Activated effector memory CD4-positive, alpha-beta T cell treated with Interleukin-2 at 50 U/mL for 16 hours (primary cell): ENCODE measurements around the gene ARAP1.
A peak's percentile ranks its signal among the peaks of the same experiment; 100 is the strongest.
"Not testable (repeated sequence)": the region's sequence is repeated elsewhere in the genome, so short reads cannot be mapped to it uniquely, and the experiment has no call there.

Source experiments
- DNase-seq: peaks from one replicate; pipeline ENCODE4 v3.0.0-alpha.2; 2020

ARAP1 gene

DNA sequence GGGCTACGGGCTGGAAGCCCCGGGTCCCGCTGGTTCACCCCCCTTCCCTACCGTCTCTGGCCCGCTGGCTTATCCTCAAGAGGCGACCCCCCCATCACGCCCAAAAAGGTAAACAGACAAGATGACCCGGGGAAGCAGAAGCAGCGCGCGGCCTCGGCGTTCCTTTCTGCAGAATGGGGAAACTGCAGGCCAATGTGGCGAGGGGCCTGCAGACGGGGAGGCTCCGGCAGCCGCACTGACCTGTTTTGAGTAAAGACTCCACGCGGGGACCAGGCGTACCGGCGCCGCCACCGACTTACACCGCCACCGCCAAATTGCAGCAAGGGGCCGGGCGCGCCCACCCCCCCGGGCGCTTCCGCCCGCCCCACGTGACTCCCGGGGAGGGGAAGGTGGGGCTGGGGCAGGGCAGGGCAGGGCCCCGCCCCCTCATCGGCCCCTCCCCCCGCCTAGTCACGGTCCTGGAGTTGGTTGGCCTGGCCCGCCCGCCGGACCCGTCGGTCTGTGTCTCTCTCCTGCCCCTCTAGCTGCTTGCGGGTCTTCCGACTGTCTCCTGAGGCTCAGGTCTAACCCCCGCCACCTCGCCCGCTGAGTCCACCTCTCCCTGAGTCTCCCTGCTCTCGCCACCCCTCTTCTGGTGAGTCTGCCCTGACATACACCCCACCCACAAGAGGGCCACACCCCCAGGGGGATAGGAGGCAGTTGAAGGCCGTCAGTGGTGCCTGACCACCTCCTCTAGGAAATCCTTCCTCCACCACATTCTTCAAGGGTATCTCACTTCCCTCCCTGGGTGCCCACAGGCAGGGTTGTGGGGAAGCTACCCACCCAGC, at the start of gene ARAP1:
ARAP1 (minus strand) TSS at position 321 of the 827 bp plus-strand sequence. CDS start 25,280 bp downstream, outside the sequence.
- peak; percentile 77 for DNase-seq

- no peak for DNase-seq
Observed at GRCh38 chr11:72799441-72799840, 47.2 kb upstream of the ARAP1 start.

- no peak for DNase-seq
Observed at GRCh38 chr11:72798361-72798760, 46.2 kb upstream of the ARAP1 start.

- DNase-seq = peak; percentile 91
Observed at GRCh38 chr11:72793425-72794367, 41.5 kb upstream of the ARAP1 start, which contains the start of gene STARD10. STARD10 (minus strand) TSS chr11:72794047; CDS start chr11:72781181, 12,866 bp downstream.

DNA sequence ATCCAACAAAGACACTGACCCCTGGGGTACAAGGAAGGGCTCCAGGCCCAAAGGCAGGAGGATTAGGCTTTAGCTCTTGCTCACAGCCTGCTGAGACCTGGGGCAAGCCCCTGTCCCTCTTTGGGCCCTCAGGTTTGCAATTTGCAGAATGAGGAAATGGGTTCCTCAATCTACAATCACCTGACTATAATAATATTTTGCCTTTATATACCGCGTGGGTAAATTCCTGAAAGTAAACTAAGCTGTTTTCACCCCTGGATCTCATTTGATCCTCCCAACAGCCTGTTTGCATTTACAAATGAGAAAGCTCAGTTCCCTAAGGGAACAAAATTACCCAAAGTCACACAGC, 40.8 kb upstream of the ARAP1 start:
- DNase-seq = no peak

DNA sequence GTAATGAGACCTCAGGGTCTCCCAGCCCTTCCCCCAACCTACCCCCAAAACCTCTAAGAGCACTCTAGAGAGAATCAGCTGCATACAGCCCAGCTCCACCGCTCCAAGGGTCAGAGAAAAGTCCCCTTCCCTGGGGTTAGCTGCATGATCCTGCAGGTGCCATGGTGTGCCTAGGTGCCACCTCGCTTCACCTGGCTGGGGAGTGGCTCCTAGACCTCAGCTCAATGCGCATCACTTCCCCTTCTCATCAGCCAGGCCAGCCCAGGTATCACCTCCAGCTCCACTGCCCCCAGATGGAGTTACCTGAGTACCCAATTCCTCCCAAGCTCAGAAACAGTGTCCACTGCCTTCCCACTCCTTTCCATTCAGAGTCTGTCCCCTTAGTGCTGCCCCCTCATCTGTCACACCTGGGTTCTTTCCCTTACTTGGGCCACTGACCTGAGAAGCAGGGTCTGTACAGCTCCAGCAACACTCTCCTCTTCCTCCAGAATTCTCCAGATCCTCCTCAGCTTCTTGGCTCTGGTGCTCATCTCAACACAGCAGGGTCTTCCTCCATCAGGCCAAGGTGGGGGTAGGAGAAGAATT, 40.3 kb upstream of the ARAP1 start:
- no peak for DNase-seq

- DNase-seq = not testable (repeated sequence)
Observed at GRCh38 chr11:72791228-72791627, 39.0 kb upstream of the ARAP1 start.

- no peak for DNase-seq
Observed at GRCh38 chr11:72789493-72790131, 37.4 kb upstream of the ARAP1 start.

DNA sequence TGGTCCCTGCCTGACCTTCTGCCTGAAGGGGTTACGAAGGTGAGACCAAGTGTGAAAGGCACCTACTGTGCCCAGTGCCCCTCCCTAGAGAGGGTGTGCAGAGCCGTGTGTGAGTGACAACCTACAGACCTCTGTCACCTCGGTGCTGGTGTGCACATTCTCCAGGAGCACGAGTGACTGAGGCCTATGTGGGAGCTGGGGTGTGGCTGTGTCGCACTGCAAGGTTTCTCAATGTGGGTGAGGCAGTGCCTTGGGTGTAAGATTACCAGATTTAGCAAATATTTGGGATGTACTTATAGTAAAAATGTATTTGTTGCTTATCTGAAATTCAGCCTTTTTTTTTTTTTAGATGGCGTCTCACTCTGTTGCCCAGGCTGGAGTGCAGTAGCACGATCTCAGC, 36.0 kb upstream of the ARAP1 start:
- no peak for DNase-seq

DNA sequence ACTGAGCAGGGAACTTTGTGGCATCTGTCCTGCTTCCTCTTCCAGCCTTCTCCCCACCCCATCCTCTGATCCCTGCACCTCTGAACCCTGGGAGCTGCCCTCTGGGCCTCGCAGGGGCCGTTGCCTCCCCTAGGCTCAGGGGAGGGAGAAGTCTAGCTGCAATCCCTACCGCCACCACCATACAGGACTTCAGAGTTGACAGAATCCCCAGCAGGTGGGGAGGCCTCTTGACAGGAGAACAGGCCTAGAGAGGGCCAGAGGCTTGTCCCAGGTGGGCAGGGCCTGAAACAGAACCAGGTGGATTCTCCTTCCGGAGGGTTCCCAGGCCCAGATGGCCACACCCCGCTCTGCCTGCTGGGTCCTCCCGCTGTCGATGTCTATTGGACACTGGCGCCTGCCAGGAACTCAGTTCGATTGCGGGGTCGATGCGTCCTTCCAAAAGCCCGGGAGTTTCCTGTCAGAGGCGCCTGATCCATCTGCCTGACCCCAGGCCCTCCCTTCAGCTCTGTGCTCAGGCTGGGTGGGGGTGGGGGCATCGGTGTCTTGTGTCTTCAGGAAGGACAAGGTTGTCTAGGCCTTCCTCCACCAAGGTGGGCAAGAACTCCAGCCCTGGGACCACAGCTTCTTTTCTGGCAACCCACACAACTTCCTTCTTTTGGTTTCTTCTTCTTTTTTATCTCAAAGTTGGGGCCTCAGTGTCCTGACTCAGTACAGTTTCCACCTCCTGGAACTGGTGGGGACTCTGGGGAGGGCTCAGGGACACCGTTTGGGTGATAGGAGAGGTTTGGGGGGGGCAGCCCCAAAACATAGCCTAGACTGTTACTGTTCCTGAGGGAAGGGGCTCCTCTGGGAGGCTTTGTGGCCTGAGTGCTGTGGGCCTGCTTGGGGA, 35.3 kb upstream of the ARAP1 start:
- DNase-seq = no peak

DNA sequence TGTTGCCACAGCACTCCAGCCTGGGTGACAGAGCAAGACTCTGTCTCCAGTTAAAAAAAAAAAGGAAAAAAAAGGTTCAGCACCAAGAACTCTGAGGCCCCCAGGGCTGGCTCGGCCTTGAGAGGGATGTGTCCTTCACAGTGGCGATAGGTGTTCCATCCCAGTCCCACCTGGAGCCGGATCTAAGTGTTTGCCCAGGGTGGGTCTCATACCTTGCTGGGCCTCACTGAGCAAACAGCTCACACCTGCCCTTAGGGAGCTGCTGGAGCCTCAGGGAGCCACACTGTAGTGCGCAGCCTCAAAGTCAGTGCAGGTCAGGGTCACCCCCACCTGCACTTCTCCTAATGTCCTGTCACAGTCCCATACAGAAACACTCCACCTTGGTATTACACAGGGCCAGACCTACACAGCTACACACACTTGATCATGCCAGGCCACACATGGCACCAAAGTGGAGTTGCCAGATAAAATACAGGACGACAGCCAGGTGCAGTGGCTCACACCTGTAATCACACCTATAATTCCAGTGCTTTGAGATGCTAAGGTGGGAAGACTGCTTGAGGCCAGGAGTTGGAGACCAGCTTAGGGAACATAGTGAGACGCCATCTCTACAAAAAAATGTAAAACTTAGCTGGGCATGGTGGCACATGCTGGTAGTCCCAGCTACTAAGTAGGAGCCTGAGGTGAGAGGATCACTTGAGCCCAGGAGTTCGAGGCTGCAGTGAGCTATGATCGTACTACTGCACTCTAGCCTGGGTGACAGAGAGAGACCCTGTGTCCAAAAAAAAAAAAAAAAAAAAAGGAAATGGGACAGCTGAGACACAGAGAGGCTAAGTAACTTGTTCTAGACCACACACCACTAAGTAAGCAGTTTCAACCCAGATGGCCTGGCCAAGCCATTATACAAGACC, 34.4 kb upstream of the ARAP1 start:
- DNase-seq = no peak

- DNase-seq = no peak
Observed at GRCh38 chr11:72784662-72785061, 32.5 kb upstream of the ARAP1 start.

DNA sequence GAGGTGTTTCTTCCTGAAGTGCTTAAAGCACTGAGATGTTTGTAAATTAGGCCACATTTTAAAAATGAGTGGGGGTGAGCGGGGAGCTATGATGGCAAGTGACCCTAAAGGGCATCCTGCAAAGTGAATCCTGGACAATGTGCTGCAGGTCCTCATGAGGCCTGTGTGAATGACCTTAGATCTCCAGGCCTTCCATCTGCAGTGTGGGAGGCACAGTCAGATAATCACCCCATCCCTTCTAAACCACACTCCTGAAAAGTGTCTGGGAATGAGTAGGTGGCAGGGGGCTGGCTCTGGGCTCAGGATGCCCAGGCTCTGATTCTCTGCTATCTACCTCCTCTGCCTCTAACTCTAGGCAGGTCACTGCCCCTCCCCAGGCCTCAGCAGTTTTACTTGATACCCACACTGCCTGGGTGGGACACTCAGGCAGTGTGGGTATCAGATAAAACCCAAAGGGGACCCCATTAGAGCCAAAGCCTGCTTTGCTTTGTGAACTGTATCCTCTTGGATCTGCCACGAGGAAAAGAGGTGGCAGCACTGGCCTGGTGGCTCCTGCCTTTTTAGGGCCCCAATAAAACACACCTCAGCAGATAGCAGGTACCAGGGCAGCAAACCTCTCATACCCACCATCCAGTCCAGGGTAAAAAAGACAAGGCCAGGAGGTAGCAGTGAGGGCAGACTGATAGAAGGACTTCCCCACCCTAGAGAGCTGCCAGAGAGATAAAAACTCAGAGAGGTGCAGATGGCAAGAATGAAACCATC, 31.1 kb upstream of the ARAP1 start:
- DNase-seq = no peak

GRCh38 chr11:72782081-72782920, 30.1 kb upstream of the ARAP1 start:
- no peak for DNase-seq

DNA sequence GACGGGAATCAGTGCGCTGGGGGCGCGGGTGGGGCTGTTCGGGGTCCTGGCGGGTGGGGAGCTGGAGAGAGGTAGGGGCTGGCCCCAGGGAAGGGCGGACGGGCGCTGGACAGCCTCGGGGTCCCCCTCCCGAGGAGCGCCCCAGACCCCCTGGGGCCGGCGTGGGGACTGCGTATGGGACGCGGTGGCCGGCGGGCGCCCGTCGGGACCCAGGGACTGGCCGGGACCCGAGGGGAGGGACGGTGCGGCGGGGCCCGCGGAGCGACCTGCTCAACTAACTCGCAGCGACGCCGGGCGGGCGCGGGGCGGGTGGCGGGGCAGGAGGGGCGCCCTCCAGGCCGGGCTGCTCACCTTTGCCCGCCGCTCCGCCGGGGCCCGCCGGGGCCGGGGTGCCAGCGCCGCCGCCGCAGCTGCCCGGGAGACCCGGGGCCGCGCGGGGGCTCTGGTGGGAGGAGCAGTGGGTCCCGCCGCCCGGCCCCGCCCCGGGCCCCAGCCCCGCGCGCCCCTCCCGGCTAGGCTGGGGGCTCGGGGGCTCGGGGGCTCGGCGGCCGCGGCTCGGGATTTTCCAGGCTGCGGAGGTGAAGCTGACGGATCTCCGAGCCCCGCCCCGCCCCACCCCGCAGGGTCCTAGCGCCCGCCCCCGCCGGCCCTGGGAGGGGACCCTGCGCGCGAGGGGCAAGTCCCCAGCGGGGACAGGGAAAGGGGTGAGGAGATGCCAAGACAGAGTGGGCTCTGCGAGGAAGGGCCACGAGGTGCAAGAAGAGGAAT, 29.3 kb upstream of the ARAP1 start:
- DNase-seq = peak; percentile 39

GRCh38 chr11:72781063-72781312, 28.8 kb upstream of the ARAP1 start:
- DNase-seq = no peak

DNA sequence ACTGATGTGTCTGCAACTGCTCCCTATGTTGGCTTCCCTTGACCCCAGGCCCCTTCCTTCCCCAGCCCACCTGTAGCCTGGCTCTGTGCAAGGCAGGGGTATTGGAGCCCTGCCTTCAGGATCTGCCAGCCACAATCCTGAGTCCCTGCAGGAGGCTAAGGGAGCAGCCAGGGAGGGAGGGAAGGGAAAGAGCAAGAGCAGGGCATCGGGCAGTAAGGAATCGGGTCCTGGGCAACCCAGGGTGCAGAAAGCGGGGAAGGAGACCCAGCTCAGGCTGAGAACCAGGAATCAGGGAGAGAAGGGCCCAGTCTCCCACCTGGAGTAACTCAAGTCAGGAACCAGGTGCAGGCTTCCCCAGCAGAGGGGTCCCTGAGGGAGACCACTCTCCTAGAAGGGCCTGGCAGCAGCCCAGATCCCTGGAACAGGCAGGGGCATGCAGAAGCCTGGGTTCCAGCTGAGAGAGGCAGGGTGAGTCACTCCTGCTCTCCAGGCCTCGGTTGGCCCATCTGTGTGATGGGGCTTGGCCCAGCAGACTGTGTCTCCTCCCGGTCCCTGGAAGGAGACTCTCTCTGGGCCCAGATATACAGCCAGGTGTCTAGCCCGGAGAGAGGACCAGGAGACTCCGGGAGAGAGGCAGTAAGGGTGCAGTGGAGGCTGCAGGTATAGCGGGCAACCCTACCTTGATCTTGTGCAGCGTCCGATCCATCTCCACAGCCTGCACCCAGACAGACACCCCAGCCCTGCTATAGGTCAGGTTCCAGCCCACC, 28.3 kb upstream of the ARAP1 start:
- DNase-seq = no peak
